Cerebellar cortex (tissue), 1 donor: ENCODE results near the gene NKAIN2.
A peak's percentile ranks its signal among the peaks of the same experiment; 100 is the strongest.
"Not testable (repeated sequence)": the region's sequence is repeated elsewhere in the genome, so short reads cannot be mapped to it uniquely, and the experiment has no call there.

Experiments
- DNase-seq: peaks from one replicate; pipeline ENCODE4 v3.0.0-alpha.2; 2015; ENCODE audit warnings: low spot score

Gene NKAIN2

DNA sequence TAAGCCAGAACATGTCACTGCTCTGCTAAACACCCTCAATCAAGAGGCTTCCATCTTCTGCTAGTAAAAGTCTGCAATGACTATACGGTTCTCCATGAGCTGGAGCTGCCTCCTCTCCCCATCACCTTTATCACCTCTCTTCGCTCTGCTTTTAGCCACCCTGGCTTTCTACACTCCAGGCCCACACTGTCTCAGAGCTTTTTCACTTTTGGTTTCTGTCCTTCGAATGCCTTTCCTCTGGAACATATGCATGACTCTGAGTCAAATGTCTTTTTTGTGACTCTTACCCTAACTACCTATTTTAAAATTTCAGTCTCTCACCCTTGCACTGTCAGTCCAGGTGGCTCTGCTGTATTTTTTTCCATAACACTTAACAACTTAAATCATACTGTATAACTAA lies 633.1 kb downstream of the NKAIN2 start:
- no peak for DNase-seq

DNA sequence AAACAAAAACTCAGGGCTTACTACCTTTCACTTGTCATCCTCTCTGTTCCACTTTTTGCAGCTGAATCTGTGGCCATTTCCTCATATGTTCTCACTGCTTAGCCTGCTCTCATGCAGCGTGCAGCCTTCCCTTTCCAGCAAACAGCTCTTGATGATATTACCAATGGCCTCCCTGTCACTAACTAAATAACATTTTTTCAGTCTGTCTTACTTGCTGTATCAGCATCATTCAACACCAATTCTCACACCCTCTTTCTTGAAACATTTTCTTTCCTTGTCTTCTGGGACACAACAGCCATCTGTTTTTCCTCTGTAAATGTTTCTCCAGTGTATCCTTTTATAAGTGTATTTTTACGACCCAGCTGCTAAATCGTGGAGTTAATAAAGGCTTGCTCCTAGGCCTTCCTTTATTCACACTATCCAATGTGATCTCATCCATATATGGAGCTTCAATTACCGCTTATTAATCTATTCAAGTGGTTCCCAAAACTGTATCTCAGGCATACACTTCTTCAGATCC lies 634.9 kb downstream of the NKAIN2 start:
- no peak for DNase-seq

GRCh38 chr6:124441450-124441849 lies 637.8 kb downstream of the NKAIN2 start:
- DNase-seq = no peak

- no peak for DNase-seq
Measured at GRCh38 chr6:124443541-124443940, 639.9 kb downstream of the NKAIN2 start.

DNA sequence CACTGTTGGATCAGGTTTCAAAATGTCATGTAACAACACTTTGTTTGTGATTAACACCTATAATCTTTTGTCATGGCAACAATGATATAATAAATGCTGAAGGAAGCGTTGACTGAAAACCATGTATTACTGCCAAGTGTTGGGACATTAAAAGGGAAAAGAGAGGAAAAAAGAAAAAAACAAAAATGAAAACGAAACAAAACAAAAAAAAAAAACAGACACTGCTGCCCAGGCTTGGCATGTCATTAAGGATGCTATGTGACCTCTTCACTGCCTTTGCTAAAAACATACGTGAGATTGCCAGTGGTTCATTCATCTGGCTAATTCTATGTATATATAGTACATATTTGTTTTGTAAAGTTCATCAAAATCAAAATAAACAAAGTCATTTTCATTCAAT lies 641.9 kb downstream of the NKAIN2 start:
- no peak for DNase-seq

DNA sequence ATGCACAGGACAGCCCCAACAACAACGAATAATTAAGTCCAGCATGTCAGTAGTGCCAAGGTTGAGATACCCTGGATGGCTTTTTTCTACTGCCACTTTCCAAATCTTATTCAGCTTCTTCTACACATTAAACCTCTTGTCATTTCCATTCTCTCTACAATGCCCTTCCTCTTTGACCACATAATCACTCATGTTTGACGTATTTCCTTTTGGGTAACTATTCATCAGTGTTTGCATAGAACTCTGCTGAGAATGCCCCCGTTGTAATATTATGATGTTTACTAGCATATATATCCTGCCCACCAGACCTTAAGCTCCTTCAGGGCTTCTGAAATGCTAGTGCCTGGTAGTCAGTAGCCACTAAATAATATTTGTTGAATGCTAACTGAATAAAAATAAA lies 643.3 kb downstream of the NKAIN2 start:
- DNase-seq = no peak

GRCh38 chr6:124459268-124459667 lies 655.6 kb downstream of the NKAIN2 start:
- no peak for DNase-seq

- DNase-seq = no peak
Measured at GRCh38 chr6:124462750-124463149, 659.1 kb downstream of the NKAIN2 start.

- peak; percentile 62 for DNase-seq
Measured at GRCh38 chr6:124463271-124463670, 659.6 kb downstream of the NKAIN2 start.

DNA sequence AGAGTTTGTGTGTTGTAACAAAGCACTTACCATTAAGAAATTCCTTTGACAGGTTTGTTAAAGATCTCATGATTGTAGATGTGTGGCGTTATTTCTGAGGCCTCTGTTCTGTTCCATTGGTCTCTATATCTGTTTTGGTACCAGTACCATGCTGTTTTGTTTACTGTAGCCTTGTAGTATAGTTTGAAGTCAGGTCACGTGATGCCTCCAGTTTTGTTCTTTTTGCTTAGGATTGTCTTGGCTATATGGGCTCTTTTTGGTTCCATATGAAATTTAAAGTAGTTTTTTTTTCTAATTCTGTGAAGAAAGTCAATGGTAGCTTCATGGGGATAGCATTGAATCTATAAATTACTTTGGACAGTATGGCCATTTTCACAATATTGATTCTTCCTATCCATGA lies 660.9 kb downstream of the NKAIN2 start:
- DNase-seq = not testable (repeated sequence)

GRCh38 chr6:124466949-124467348 lies 663.3 kb downstream of the NKAIN2 start:
- DNase-seq = no peak

GRCh38 chr6:124467366-124467765 lies 663.7 kb downstream of the NKAIN2 start:
- no peak for DNase-seq

DNA sequence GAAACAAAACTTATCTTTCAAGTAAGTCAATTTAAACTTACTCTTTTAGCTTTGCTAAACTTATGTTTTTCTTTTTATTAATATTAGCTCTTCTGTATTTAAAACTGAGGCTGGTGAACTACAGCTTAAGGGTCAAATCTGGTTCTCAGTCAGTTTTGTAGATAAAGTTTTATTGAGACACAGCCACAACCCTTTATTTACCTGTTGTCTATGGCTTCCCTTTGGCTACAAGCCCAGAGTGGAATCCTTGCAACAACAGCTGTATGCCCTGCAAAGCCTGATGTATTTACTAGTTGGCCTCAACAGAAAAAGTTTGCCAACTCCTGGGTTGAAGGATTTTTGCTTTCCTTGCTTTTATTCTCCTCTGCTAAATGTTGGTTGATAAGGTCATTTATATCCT lies 667.1 kb downstream of the NKAIN2 start:
- DNase-seq = no peak

DNA sequence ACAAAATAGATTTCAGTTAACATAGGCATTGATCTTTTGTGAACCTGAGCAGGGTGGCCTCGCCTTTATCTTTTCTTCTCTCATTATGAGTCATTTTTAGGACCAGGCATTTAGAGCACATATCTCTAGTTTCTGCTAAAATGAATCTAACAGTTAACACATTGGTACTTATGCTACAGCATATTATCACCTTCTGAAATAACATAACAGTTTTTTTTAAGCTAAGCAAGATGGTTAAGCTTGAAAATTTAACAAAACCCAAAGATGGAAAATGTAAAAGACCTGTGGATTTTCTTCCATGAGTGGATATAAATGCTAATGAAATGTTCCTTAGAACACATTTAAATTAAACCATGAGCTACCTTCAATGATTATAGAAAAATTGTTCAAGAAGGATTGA lies 671.5 kb downstream of the NKAIN2 start:
- DNase-seq = no peak

DNA sequence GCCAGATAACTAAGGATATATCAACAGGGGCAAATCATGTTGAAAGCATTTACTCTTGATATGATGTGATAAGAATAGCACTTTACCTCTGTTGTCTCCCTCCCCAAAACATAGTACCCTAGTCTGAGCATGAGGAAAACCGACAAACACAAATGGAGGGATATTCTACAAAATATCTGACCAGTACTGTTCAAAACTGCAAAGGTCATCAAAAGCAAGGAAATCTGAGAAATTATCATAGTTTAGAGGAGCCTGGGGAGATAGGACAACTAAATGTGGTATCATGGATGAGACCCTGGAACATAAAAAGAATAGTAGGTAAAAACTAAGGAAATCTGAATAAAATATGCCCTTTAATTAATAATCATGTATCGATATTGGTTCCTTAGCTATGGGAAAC lies 675.2 kb downstream of the NKAIN2 start:
- DNase-seq = no peak

GRCh38 chr6:124479991-124480430 lies 676.3 kb downstream of the NKAIN2 start:
- DNase-seq = no peak

DNA sequence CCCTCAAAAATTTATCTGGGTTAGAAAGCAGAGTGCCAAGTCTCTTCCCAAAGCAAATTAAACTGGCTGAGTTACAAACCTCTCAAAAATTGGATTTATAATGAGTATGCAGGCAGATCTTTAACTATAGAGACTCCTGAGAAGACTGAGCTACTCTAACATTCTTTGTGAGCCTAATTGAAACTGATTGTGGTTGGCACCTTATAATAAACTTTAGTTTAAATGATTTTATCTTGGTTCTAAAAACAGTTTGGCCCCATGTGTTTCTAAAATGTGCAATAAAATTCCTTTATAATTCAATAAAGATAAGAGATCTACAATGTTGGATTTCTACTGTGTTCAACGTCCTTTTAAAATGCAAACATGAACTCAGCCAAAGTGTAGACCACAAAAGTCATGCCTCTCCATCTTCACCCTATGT lies 678.4 kb downstream of the NKAIN2 start:
- DNase-seq = no peak

- DNase-seq = no peak
Measured at GRCh38 chr6:124487623-124488431, 684.2 kb downstream of the NKAIN2 start.

GRCh38 chr6:124490122-124490521 lies 686.5 kb downstream of the NKAIN2 start:
- DNase-seq = no peak

DNA sequence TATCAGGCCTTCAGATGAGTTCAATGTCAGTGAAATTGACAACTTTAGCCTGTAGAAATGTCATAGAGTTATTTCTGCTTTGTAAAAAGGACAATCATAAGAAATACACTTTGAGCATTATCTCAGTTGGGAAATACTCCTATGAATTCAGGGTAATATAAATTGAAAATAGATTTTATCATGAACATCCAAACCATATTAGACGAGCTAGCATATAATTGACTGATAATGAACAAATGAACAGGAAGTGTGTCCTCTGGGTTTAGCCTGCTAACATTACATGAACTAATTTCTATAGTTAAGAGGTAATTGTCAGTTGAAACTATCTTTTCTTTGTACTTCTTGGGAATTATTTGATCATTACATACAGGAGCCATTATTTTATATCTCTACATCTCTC lies 689.6 kb downstream of the NKAIN2 start:
- no peak for DNase-seq

DNA sequence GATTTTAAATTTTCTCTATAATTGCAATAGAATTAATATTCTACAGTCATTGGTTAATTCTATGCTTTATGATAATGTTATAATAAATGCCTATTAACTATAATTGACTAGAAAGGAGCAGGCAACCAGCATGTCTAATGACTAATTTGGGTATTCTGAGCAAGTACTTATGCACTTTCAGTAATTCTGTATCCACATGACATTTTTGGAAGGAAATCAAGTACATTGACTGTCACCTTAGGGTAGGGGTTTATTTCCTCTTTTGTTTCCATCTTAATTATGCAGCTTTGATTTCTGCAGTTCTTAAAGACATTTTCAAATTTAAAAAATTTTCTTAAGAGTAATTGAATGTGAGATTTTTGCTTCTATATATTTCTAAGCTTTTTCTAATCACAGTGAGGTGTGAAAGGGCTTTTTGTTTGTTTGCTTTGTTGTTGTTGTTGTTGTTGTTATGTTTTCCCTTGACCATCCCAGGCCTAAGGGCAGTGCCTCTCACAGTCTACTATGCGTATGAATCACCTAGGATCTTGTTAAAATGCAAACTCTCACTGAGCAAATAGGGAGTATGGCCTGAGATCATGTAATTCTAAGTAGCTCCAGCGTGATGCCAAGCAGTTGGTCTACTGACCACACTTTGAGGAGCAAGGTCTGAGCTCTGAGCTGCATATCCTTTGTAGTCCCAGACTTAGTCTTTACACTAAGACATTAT lies 691.4 kb downstream of the NKAIN2 start:
- no peak for DNase-seq

DNA sequence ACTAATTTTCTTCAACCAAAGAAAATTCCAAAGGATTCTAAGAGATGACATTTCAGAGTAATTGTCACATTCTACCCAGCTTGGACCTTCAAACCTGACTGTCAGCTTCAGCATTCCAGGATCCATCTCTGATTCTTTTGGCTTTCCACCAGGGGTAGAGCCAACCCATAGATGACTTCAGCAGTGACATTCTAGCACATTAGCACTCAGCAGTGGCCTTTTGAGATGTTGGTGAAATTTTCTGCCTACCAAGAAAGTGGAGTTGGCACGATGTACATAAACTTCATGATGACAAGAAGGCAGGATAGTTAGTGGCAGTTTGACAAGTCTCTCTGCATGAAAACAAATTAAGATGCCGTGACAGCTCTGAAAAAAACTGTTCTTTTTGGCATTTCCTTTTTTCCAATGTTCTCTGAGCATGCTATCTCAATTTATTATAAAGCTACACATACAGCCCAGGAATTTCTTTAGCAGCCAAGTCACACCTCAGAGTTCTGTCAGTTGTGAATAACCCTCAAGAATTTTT lies 692.1 kb downstream of the NKAIN2 start:
- DNase-seq = peak; percentile 28

DNA sequence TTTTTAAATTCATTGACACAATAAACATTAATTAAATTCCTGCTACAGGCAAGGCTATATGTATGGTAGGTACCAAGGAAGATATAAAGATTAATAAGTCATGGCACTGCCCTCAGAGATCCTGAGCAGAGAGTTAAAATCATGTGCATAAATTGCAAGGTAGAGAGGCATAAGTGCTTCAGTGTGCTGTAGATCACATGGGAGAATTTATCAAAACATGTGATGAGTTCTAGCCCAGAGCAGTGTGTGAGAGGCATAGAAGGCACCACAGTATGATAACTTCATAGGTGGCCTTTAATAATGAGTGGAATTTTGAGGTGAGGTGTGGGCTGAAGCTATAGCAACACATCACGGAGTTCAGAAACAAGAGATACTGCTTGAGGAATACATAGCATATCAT lies 692.7 kb downstream of the NKAIN2 start:
- DNase-seq = no peak
